HepG2 (cell line): ENCODE measurements around the gene ETHE1. TPM values are rescaled to one million over a fixed set of nuclear protein-coding genes. Genes with fewer than 3 reads are reported as not detected.

Experiments
- ADNP ChIP-seq: sonication (generic); formaldehyde crosslinking; IDR thresholded peaks from 2 replicates; pipeline ENCODE4 v1.4.0; 2020; ENCODE audit warnings: missing genetic modification reagents
- ATF7-NPFF ChIP-seq: sonication (generic); formaldehyde crosslinking; IDR thresholded peaks from 2 replicates; pipeline ENCODE4 v1.8.1; 2023; ENCODE audit warnings: mild to moderate bottlenecking, low read depth, missing genetic modification reagents, moderate library complexity
- BRCA1 ChIP-seq: sonication (generic); formaldehyde crosslinking; IDR thresholded peaks from 2 replicates; pipeline ENCODE4 v1.4.0; 2020; ENCODE audit warnings: missing genetic modification reagents
- CBX2 ChIP-seq, 2 experiments: fragments of 200-600 bp in 1 of 2; sonication (generic); formaldehyde crosslinking in 1 of 2; IDR thresholded peaks; 2 replicates each; pipeline versions ENCODE4 v1.7.0 to v1.8.1; 2018 to 2022; ENCODE audit warnings: low read depth in 2 of 2, low read length in 1 of 2, mild to moderate bottlenecking in 1 of 2, missing genetic modification reagents in 1 of 2
- CBX5 ChIP-seq: sonication (generic); formaldehyde crosslinking; IDR thresholded peaks from 2 replicates; pipeline ENCODE4 v1.4.0; 2020; ENCODE audit warnings: missing genetic modification reagents, borderline replicate concordance
- CENPT ChIP-seq: sonication (generic); formaldehyde crosslinking; IDR thresholded peaks from 2 replicates; pipeline ENCODE4 v1.8.0; 2022; ENCODE audit warnings: low read depth, mild to moderate bottlenecking, moderate library complexity, missing genetic modification reagents
- CHD2 ChIP-seq: IDR thresholded peaks from 2 replicates; pipeline ENCODE4 v1.6.1; 2011; ENCODE audit warnings: low read depth, low read length, improper control_type of control experiment
- IRF1 ChIP-seq: sonication (generic); formaldehyde crosslinking; IDR thresholded peaks from 2 replicates; pipeline ENCODE4 v1.4.0; 2020; ENCODE audit warnings: low read depth, mild to moderate bottlenecking, missing genetic modification reagents
- KMT2A ChIP-seq: sonication (generic); formaldehyde crosslinking; IDR thresholded peaks from 2 replicates; pipeline ENCODE4 v1.4.0; 2020; ENCODE audit warnings: missing genetic modification reagents
- MED8 ChIP-seq: sonication (generic); formaldehyde crosslinking; IDR thresholded peaks from 2 replicates; pipeline ENCODE4 v1.8.1; 2023; ENCODE audit warnings: mild to moderate bottlenecking, missing genetic modification reagents; ENCODE audit not compliant: insufficient replicate concordance
- MYNN ChIP-seq: sonication (generic); formaldehyde crosslinking; IDR thresholded peaks from 2 replicates; pipeline ENCODE4 v1.4.0; 2020; ENCODE audit warnings: mild to moderate bottlenecking, low read depth, missing genetic modification reagents
- NFRKB ChIP-seq: fragments of 450-650 bp; IDR thresholded peaks from 2 replicates; pipeline ENCODE4 v1.6.1; 2017
- PCBP2 ChIP-seq: fragments of 200-400 bp; formaldehyde crosslinking; optimal IDR thresholded peaks from 2 replicates; pipeline ENCODE3; 2018; ENCODE audit warnings: low read length, low read depth; ENCODE audit not compliant: poor library complexity, severe bottlenecking
- RBM22 ChIP-seq: fragments of 200-400 bp; formaldehyde crosslinking; optimal IDR thresholded peaks from 2 replicates; pipeline ENCODE3; 2017; ENCODE audit warnings: mild to moderate bottlenecking, low read length, moderate library complexity
- SALL2 ChIP-seq: sonication (generic); formaldehyde crosslinking; IDR thresholded peaks from 2 replicates; pipeline ENCODE4 v1.8.1; 2023; ENCODE audit warnings: mild to moderate bottlenecking, missing genetic modification reagents, inconsistent platforms
- SNRNP70 ChIP-seq: fragments of 200-400 bp; formaldehyde crosslinking; IDR thresholded peaks from 2 replicates; pipeline ENCODE4 v1.6.1; 2017; ENCODE audit warnings: mild to moderate bottlenecking, low read depth, low read length, moderate library complexity
- STAT5B ChIP-seq: sonication (generic); formaldehyde crosslinking; IDR thresholded peaks from 2 replicates; pipeline ENCODE4 v1.4.0; 2020; ENCODE audit warnings: missing genetic modification reagents
- TSC22D2 ChIP-seq: sonication (generic); formaldehyde crosslinking; IDR thresholded peaks from 2 replicates; pipeline ENCODE4 v1.5.1; 2020; ENCODE audit warnings: missing genetic modification reagents, mild to moderate bottlenecking, borderline replicate concordance
- ZNF12 ChIP-seq: sonication (generic); formaldehyde crosslinking; IDR thresholded peaks from 2 replicates; pipeline ENCODE4 v1.5.0; 2020; ENCODE audit warnings: missing genetic modification reagents
- ZNF510 ChIP-seq: sonication (generic); formaldehyde crosslinking; IDR thresholded peaks from 2 replicates; pipeline ENCODE4 v1.4.0; 2020; ENCODE audit warnings: low read depth, mild to moderate bottlenecking, missing genetic modification reagents
- ZNF598 ChIP-seq: sonication (generic); formaldehyde crosslinking; IDR thresholded peaks from 2 replicates; pipeline ENCODE4 v1.5.1; 2020; ENCODE audit warnings: mild to moderate bottlenecking, missing genetic modification reagents, borderline replicate concordance
- ZNF607 ChIP-seq: sonication (generic); formaldehyde crosslinking; IDR thresholded peaks from 2 replicates; pipeline ENCODE4 v1.5.1; 2020; ENCODE audit warnings: missing genetic modification reagents, mild to moderate bottlenecking, borderline replicate concordance
- ZNF672 ChIP-seq: sonication (generic); formaldehyde crosslinking; IDR thresholded peaks from 2 replicates; pipeline ENCODE4 v1.8.1; 2022; ENCODE audit warnings: missing genetic modification reagents
- ZNF691 ChIP-seq: sonication (generic); formaldehyde crosslinking; IDR thresholded peaks from 2 replicates; pipeline ENCODE4 v1.4.0; 2020; ENCODE audit warnings: missing genetic modification reagents, low read depth, mild to moderate bottlenecking, borderline replicate concordance
- polyA plus RNA-seq, 8 experiments: library from polyadenylated mRNA; depleted of rRNA in 3 of 8; stranded (reverse) in 7 of 8; unstranded in 1 of 8; fragments of >200 nt; fragmentation: Illumina TruSeq in 4 of 8; extraction: Trizol in 4 of 8; gene quantifications; 2 replicates each; pipeline versions ENCODE4 v1.2.1 to v1.2.3, GENCODE V29; 2011 to 2016; ENCODE audit warnings: low read depth in 4 of 8, missing spikeins in 1 of 8, mixed read lengths in 1 of 8; ENCODE audit not compliant: insufficient read depth in 1 of 8
- total RNA-seq, 5 experiments: library from RNA; depleted of rRNA; stranded (reverse); fragments of >200 nt; fragmentation: Illumina TruSeq; extraction: Trizol; gene quantifications; 2 replicates each; pipeline ENCODE4 v1.2.3, GENCODE V29; 2016; ENCODE audit warnings: low read depth in 1 of 5
- TF ChIP-seq, protein P1 (sequence below): IDR thresholded peaks from 2 replicates; pipeline ENCODE4 v1.6.1; 2016; ENCODE audit warnings: missing genetic modification reagents, missing compliant biosample characterization
- TF ChIP-seq, protein P2 (sequence below): IDR thresholded peaks from 2 replicates; pipeline ENCODE4 v1.6.1; 2018; ENCODE audit warnings: missing genetic modification reagents
- TF ChIP-seq, protein P3 (sequence below): sonication (generic); formaldehyde crosslinking; conservative IDR thresholded peaks from 2 replicates; pipeline ENCODE4 v1.4.0; 2020; ENCODE audit warnings: missing genetic modification reagents

ETHE1 gene
- total and polyA plus RNA-seq, 2 of the 13 experiments (the other 11 are each of a cell fraction or from before 2014, with no cell fraction given) = 32.5 to 58.4 TPM

GRCh38 chr19:43524922-43525835 lies 1.8 kb downstream of the ETHE1 start (continued):
- TF ChIP-seq CBX5 (CRISPR knock-in tag) (peak; percentile 40; the same call in 1 of the 2 replicates), PCBP2 (no peak), RBM22 (no peak), ZNF691 (CRISPR knock-in tag) (no peak), ADNP (CRISPR knock-in tag) (no peak), MYNN (no peak), SALL2 (CRISPR knock-in tag) (no peak), IRF1 (CRISPR knock-in tag) (no peak), SNRNP70 (no peak), KMT2A (CRISPR knock-in tag) (no peak; the same call in 1 of the 2 replicates), ZNF672 (CRISPR knock-in tag) (no peak), TSC22D2 (no peak), ZNF607 (CRISPR knock-in tag) (no peak), MED8 (CRISPR knock-in tag) (peak; percentile 28), ATF7-NPFF (no peak), ZNF598 (CRISPR knock-in tag) (no peak), CBX2 (IDR thresholded peaks at IDR 0.05; ENCODE audit: low read depth, low read length) (no peak), CBX2 (CRISPR knock-in tag; IDR thresholded peaks at IDR 0.05; ENCODE audit: low read depth) (no peak), STAT5B (CRISPR knock-in tag) (no peak), CHD2 (no peak), BRCA1 (CRISPR knock-in tag) (no peak), NFRKB (no peak), ZNF12 (CRISPR knock-in tag) (no peak), CENPT (CRISPR knock-in tag) (no peak), ZNF510 (no peak)
- TF ChIP-seq, protein P1, sequence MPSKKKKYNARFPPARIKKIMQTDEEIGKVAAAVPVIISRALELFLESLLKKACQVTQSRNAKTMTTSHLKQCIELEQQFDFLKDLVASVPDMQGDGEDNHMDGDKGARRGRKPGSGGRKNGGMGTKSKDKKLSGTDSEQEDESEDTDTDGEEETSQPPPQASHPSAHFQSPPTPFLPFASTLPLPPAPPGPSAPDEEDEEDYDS = peak; percentile 82
- TF ChIP-seq, protein P2, sequence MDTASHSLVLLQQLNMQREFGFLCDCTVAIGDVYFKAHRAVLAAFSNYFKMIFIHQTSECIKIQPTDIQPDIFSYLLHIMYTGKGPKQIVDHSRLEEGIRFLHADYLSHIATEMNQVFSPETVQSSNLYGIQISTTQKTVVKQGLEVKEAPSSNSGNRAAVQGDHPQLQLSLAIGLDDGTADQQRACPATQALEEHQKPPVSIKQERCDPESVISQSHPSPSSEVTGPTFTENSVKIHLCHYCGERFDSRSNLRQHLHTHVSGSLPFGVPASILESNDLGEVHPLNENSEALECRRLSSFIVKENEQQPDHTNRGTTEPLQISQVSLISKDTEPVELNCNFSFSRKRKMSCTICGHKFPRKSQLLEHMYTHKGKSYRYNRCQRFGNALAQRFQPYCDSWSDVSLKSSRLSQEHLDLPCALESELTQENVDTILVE (CRISPR knock-in tag) = peak; percentile 83
- TF ChIP-seq, protein P3, sequence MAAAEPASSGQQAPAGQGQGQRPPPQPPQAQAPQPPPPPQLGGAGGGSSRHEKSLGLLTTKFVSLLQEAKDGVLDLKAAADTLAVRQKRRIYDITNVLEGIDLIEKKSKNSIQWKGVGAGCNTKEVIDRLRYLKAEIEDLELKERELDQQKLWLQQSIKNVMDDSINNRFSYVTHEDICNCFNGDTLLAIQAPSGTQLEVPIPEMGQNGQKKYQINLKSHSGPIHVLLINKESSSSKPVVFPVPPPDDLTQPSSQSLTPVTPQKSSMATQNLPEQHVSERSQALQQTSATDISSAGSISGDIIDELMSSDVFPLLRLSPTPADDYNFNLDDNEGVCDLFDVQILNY = no peak
